Measurements from ENCODE around the gene RTKN. TPM values are rescaled to one million over a fixed set of nuclear protein-coding genes. Genes with fewer than 3 reads are reported as not detected.

RTKN gene
- total and polyA plus RNA-seq, 2 of the 13 experiments (the other 11 are each of a cell fraction or from before 2014, with no cell fraction given), result 159 to 166 TPM

DNA sequence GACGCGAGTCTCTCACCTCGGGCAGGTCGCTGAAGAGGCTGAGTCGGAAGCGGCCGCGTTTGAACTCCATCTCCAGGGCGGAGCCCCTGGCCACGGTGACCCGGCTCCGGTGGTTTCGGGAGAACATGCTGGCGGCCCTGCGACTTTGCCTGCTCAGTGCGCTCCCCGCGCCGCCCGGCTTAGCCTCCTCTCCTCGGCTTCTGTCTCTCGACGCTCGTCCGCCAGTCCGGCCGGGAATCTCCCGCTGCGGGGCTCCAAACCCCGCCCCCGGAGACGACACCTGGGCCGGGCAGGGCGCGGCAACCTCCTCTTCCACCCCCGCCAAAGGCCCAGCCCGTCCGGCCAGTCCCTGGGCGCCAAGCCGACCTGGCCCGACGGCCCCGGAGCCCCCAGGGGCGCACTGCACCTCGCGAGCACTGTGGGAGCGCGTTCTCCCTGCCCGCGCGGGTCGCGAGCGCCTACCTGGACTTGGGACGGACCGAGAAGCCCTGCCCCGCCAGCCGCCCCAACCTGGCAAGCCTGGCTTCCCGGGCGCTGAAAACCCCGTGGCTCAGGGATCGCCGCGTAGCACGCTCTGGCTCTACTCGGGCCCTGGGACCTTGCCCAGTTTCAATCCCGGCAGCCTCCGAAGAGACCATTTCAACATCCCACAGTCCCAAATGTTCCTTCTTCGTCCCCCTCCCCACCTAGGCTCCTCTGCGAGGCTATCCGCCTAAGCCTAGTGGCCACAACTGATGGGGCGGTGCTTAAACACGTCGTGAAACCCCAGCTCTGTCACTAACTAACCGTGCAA, at the start of gene RTKN (continued):
- TF ChIP-seq KLF11 (CRISPR knock-in tag; IDR thresholded peaks at IDR 0.05) (peak; percentile 94), MED1 (CRISPR knock-in tag; IDR thresholded peaks at IDR 0.05) (peak; percentile 79), EED (CRISPR knock-in tag; IDR thresholded peaks at IDR 0.05) (peak; percentile 90; the same call in 1 of the 2 replicates), ZNF280D (CRISPR knock-in tag; IDR thresholded peaks at IDR 0.05) (peak; percentile 94), RAD21 (CRISPR knock-in tag; IDR thresholded peaks at IDR 0.05) (0 out of 2 replicates have a peak, but pooled peaks have one; percentile 23), THAP11 (CRISPR knock-in tag; IDR thresholded peaks at IDR 0.05) (peak; percentile 76), HNF4G (IDR thresholded peaks at IDR 0.05; ENCODE audit: borderline replicate concordance, low read depth, low read length) (no peak; the same call in 1 of the 2 replicates), HNF4G (CRISPR knock-in tag; IDR thresholded peaks at IDR 0.05; ENCODE audit: borderline replicate concordance, low read depth) (no peak; the same call in 1 of the 2 replicates), CREM (IDR thresholded peaks at IDR 0.05) (peak; percentile 68), CREM (CRISPR knock-in tag; IDR thresholded peaks at IDR 0.05) (no peak), ZNF180 (CRISPR knock-in tag; IDR thresholded peaks at IDR 0.05; ENCODE audit: borderline replicate concordance, low read depth) (peak; percentile 78; the same call in 1 of the 2 replicates), MED8 (CRISPR knock-in tag; IDR thresholded peaks at IDR 0.05; ENCODE audit: insufficient replicate concordance) (peak; percentile 53), ZBTB7A (CRISPR knock-in tag; IDR thresholded peaks at IDR 0.05) (peak; percentile 74), ZNF44 (CRISPR knock-in tag; IDR thresholded peaks at IDR 0.05) (peak; percentile 77; the same call in 1 of the 2 replicates), ZNF674 (CRISPR knock-in tag; IDR thresholded peaks at IDR 0.05; ENCODE audit: low read depth) (peak; percentile 70; the same call in 1 of the 2 replicates), MLLT10 (CRISPR knock-in tag; IDR thresholded peaks at IDR 0.05) (0 out of 2 replicates have a peak, but pooled peaks have one; percentile 70), HDAC2 (CRISPR knock-in tag; IDR thresholded peaks at IDR 0.05) (peak; percentile 26; the same call in 1 of the 2 replicates), CBX1 (IDR thresholded peaks at IDR 0.05; ENCODE audit: low read depth) (no peak), KLF9 (CRISPR knock-in tag; IDR thresholded peaks at IDR 0.05; ENCODE audit: low read depth) (no peak), RFX3 (CRISPR knock-in tag; IDR thresholded peaks at IDR 0.05) (peak; percentile 33; the same call in 1 of the 2 replicates), ZNF589 (CRISPR knock-in tag; conservative IDR thresholded peaks at IDR 0.05) (no peak; the same call in 1 of the 2 replicates), MIER3 (CRISPR knock-in tag; IDR thresholded peaks at IDR 0.05; ENCODE audit: borderline replicate concordance) (0 out of 2 replicates have a peak, but pooled peaks have one; percentile 67)
- TF ChIP-seq, protein P1, sequence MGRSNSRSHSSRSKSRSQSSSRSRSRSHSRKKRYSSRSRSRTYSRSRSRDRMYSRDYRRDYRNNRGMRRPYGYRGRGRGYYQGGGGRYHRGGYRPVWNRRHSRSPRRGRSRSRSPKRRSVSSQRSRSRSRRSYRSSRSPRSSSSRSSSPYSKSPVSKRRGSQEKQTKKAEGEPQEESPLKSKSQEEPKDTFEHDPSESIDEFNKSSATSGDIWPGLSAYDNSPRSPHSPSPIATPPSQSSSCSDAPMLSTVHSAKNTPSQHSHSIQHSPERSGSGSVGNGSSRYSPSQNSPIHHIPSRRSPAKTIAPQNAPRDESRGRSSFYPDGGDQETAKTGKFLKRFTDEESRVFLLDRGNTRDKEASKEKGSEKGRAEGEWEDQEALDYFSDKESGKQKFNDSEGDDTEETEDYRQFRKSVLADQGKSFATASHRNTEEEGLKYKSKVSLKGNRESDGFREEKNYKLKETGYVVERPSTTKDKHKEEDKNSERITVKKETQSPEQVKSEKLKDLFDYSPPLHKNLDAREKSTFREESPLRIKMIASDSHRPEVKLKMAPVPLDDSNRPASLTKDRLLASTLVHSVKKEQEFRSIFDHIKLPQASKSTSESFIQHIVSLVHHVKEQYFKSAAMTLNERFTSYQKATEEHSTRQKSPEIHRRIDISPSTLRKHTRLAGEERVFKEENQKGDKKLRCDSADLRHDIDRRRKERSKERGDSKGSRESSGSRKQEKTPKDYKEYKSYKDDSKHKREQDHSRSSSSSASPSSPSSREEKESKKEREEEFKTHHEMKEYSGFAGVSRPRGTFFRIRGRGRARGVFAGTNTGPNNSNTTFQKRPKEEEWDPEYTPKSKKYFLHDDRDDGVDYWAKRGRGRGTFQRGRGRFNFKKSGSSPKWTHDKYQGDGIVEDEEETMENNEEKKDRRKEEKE (IDR thresholded peaks at IDR 0.05), result no peak
